Lower leg skin (tissue), 3 donors: ENCODE measurements around the gene BRMS1L.

ENCODE experiments used
- POLR2A ChIP-seq, 2 donors: fragments of 450-650 bp; IDR thresholded peaks; one replicate each; pipeline ENCODE4 v1.6.1; 2016 to 2017; ENCODE audit warnings: antibody characterized with exemption in 2 of 2, mild to moderate bottlenecking in 1 of 2, moderate library complexity in 1 of 2
- TF ChIP-seq, protein P1 (sequence below), 3 donors: fragments of 450-650 bp; IDR thresholded peaks; one replicate each; pipeline ENCODE4 v1.5.1; 2016; ENCODE audit warnings: antibody characterized with exemption in 3 of 3, mild to moderate bottlenecking in 3 of 3, moderate library complexity in 2 of 3

GRCh38 chr14:35807131-35807961 is 18.8 kb upstream of the BRMS1L start:
- TF ChIP-seq, protein P1, sequence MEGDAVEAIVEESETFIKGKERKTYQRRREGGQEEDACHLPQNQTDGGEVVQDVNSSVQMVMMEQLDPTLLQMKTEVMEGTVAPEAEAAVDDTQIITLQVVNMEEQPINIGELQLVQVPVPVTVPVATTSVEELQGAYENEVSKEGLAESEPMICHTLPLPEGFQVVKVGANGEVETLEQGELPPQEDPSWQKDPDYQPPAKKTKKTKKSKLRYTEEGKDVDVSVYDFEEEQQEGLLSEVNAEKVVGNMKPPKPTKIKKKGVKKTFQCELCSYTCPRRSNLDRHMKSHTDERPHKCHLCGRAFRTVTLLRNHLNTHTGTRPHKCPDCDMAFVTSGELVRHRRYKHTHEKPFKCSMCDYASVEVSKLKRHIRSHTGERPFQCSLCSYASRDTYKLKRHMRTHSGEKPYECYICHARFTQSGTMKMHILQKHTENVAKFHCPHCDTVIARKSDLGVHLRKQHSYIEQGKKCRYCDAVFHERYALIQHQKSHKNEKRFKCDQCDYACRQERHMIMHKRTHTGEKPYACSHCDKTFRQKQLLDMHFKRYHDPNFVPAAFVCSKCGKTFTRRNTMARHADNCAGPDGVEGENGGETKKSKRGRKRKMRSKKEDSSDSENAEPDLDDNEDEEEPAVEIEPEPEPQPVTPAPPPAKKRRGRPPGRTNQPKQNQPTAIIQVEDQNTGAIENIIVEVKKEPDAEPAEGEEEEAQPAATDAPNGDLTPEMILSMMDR (IDR thresholded peaks at IDR 0.05) = no peak
- no peak for TF ChIP-seq POLR2A (IDR thresholded peaks at IDR 0.05)
